ENCODE measurements around the gene CCDC170. TPM values are rescaled to one million over a fixed set of nuclear protein-coding genes. Genes with fewer than 3 reads are reported as not detected.

CCDC170 gene
- total and polyA plus RNA-seq, 3 donors from 2014 or later: 3.1 to 9.5 (median 3.3) TPM

DNA sequence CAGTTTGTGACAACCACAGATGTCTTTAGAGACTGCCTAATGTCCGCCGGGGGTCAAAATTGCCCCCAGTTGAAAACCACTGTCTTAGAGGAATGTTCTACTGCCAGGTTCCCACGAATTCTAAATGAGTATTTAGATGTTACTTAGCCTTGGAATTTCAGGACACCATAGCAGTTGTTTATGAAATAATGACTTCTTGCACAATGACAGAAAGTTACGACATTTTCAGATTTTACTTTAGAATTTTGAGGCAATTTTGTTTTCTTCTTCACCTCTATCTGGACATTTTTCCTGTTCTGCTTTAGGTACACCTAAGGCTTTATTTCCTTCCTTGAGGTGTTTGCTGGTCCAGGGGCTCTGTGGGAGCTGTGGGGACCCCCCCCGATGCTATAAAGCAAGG, 83.4 kb downstream of the CCDC170 start:
- Histone ChIP-seq H3K27ac (no peak overlapping the region), H3K4me3 (no peak overlapping the region), H3K36me3 (ENCODE audit: low read depth, missing control alignments) (no peaks in the 10 kb centered on the region), H3K4me1 (no peaks in the 10 kb centered on the region), H3K9me3 (no peaks in the 10 kb centered on the region), H3K27me3 (no peaks in the 10 kb centered on the region)
- TF ChIP-seq, protein P1, sequence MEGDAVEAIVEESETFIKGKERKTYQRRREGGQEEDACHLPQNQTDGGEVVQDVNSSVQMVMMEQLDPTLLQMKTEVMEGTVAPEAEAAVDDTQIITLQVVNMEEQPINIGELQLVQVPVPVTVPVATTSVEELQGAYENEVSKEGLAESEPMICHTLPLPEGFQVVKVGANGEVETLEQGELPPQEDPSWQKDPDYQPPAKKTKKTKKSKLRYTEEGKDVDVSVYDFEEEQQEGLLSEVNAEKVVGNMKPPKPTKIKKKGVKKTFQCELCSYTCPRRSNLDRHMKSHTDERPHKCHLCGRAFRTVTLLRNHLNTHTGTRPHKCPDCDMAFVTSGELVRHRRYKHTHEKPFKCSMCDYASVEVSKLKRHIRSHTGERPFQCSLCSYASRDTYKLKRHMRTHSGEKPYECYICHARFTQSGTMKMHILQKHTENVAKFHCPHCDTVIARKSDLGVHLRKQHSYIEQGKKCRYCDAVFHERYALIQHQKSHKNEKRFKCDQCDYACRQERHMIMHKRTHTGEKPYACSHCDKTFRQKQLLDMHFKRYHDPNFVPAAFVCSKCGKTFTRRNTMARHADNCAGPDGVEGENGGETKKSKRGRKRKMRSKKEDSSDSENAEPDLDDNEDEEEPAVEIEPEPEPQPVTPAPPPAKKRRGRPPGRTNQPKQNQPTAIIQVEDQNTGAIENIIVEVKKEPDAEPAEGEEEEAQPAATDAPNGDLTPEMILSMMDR (IDR thresholded peaks at IDR 0.05): no peak
- no peak for TF ChIP-seq POLR2A (IDR thresholded peaks at IDR 0.05)
- no peak for DNase-seq
- intact Hi-C loops (cut with DNase I; ENCODE audit: low total_unique reads): no loop called here
- 89% methylated on average over 5 of the region's 5 CpGs for WGBS, 2 donors

DNA sequence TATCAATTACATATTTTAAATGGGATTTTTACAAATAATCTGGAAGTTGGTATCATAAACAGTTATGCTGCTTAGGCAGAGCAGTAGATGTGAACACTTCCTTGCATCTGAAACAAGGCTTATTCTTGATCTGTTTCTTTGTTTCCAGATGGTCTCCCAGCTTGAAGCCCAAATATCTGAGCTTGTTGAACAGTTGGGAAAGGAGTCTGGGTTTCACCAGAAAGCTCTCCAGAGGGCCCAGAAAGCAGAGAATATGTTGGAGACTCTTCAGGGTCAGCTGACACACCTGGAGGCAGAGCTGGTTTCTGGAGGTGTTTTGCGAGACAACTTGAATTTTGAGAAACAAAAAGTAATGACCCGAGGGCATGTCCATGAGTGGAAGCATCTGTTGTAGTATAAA, 91.9 kb downstream of the CCDC170 start:
- no peak for TF ChIP-seq POLR2A (IDR thresholded peaks at IDR 0.05)
- TF ChIP-seq, protein P1 (IDR thresholded peaks at IDR 0.05): no peak
- Histone ChIP-seq H3K27me3 (no peaks in the 10 kb centered on the region), H3K27ac (no peak overlapping the region), H3K4me3 (no peak overlapping the region), H3K4me1 (no peaks in the 10 kb centered on the region), H3K36me3 (ENCODE audit: low read depth, missing control alignments) (no peaks in the 10 kb centered on the region), H3K9me3 (no peaks in the 10 kb centered on the region)
- DNase-seq: no peak
- intact Hi-C loops (cut with DNase I; ENCODE audit: low total_unique reads): no loop called here
- WGBS, 2 donors: 98% methylated on average over 2 of the region's 2 CpGs

DNA sequence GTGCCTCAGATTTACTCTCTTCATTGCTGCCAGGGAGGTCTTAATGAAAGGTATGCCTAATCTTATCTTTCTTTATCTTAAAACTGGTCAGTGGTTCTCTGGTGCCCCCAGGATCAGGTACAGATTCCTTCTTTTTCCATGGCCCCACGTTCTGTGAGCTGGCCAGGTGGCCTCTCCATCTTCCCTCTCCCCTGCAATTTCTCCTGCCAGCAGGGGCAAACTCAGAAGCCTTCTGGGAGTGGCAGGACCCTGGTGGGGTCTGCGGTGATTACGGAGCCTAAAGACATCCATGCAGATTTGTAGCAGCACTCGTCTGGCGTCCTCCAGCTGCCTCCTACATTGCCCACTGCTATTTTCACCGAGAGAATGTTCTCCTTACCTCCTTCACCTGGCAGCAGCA, 95.8 kb downstream of the CCDC170 start:
- TF ChIP-seq, protein P1 (IDR thresholded peaks at IDR 0.05): no peak
- no peak for TF ChIP-seq POLR2A (IDR thresholded peaks at IDR 0.05)
- 75 to 78% methylated on average over 5 to 6 of the region's 6 CpGs for WGBS, 2 donors
- DNase-seq: no peak
- Histone ChIP-seq H3K27me3 (no peaks in the 10 kb centered on the region), H3K36me3 (ENCODE audit: low read depth, missing control alignments) (no peaks in the 10 kb centered on the region), H3K27ac (no peak overlapping the region), H3K4me1 (no peaks in the 10 kb centered on the region), H3K4me3 (no peak overlapping the region), H3K9me3 (no peaks in the 10 kb centered on the region)
- intact Hi-C loops (cut with DNase I; ENCODE audit: low total_unique reads): no loop called here

DNA sequence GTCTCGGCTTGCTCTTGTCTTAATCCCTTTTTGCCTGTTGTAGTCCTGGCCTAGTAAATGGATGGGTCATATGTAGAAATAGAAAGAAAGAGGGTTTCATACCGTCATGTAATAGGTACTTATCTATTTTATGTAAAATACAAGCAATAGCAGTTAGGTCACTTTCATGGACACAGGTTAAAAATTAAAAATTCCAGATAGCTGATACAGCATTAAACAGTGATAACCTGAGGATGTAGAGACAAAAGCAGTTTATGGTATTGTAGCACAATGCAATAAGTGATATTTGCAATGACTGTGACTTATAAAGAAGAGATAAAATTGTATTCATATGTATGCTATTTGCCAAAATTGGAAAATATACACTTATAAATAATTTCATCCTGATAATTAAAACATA, 96.9 kb downstream of the CCDC170 start:
- Histone ChIP-seq H3K9me3 (no peaks in the 10 kb centered on the region), H3K4me3 (no peak overlapping the region), H3K27me3 (no peaks in the 10 kb centered on the region), H3K36me3 (ENCODE audit: low read depth, missing control alignments) (no peaks in the 10 kb centered on the region), H3K4me1 (no peaks in the 10 kb centered on the region), H3K27ac (no peak overlapping the region)
- no peak for DNase-seq
- intact Hi-C loops (cut with DNase I; ENCODE audit: low total_unique reads): no loop called here
- WGBS, 2 donors: 52 to 78% methylated on average over 2 of the region's 2 CpGs
- no peak for TF ChIP-seq POLR2A (IDR thresholded peaks at IDR 0.05)
- TF ChIP-seq, protein P1 (IDR thresholded peaks at IDR 0.05): no peak

DNA sequence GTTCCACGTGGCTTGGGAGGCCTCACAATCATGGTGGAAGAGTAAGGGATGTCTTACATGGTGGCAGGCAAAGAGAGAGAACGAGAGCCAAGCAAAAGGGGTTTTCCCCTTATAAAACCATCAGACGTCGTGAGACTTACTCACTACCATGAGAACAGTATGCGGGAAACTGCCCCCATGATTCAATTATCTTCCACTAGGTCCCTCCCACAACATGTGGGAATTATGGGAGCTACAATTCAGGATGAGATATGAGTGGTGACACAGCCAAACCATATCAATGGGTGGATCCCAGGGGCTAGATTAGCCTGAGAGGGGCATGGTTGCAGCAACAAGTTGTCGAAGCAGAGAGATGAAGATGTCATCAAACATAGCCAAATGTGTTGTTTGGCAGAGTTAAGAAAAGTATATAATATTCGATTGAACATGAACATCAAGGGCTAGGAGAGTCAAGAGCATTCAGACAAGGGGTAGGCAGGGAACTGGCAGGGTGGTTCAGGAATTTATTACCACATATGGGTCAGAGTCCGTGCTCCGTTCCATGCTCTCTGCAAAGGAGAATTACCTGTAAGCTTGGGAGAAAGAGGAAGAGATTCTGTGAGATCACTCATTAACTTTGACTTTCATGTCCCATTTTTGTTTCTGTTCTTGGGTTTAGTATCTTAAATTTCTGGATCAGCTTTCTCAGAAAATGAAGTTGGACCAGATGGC, 98.8 kb downstream of the CCDC170 start:
- no peaks in the 10 kb centered on the region for H3K4me1 ChIP-seq
- H3K27ac ChIP-seq: no peak overlapping the region
- H3K4me3 ChIP-seq: no peak overlapping the region
- H3K9me3 ChIP-seq: no peaks in the 10 kb centered on the region
- TF ChIP-seq POLR2A (IDR thresholded peaks at IDR 0.05): no peak
- TF ChIP-seq, protein P1 (IDR thresholded peaks at IDR 0.05): no peak
- intact Hi-C loops (cut with DNase I; ENCODE audit: low total_unique reads): no loop called here
- DNase-seq: no peak
- H3K36me3 ChIP-seq (ENCODE audit: low read depth, missing control alignments): no peaks in the 10 kb centered on the region
- 85 to 90% methylated on average over 9 of the region's 9 CpGs for WGBS, 2 donors
- H3K27me3 ChIP-seq: no peaks in the 10 kb centered on the region
